ENCODE data around the gene CCDC39.
"Not testable (repeated sequence)": the region's sequence is repeated elsewhere in the genome, so short reads cannot be mapped to it uniquely, and the experiment has no call there.

CCDC39 gene

GRCh38 chr3:180619723-180620122 is 59.6 kb downstream of the CCDC39 start:
- DNase-seq (ENCODE audit: low spot score): no peak

DNA sequence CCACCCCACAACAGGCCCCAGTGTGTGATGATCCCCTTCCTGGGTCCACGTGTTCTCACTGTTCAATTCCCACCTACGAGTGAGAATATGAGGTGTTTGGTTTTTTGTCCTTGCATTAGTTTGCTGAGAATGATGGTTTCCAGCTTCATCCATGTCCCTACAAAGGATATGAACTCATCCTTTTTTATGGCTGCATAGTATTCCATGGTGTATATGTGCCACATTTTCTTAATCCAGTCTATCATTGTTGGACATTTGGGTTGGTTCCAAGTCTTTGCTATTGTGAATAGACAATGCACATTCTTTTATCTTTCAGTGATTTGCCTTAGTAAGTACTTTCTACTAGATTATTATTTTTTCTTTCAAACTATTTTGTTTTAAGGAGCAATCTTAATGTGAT is 60.7 kb downstream of the CCDC39 start:
- not testable (repeated sequence) for DNase-seq (ENCODE audit: low spot score)

GRCh38 chr3:180617049-180617448 is 62.2 kb downstream of the CCDC39 start:
- no peak for DNase-seq (ENCODE audit: low spot score)

- DNase-seq (ENCODE audit: low spot score): no peak
Measured at GRCh38 chr3:180615954-180616353, 63.3 kb downstream of the CCDC39 start.

DNA sequence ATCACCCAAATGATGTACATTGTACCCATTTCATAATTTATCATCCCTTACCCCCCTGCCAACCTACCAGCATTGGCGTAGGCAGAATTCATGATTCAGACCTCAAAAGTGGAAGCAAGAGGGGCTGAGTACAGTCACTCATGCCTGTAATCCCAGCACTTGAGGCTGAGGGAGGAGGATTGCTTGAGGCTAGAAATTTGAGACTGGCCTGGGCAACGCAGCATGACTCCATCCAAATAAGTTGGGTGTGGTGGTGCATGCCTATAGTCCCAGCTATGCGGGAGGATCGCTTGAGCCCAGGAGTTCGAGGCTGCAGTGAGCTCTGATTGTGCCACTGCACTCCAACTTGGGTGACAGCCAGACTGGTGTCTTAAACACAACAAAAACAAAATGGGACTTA is 66.9 kb downstream of the CCDC39 start:
- no peak for DNase-seq (ENCODE audit: low spot score)

- DNase-seq (ENCODE audit: low spot score): no peak
Measured at GRCh38 chr3:180611006-180611405, 68.3 kb downstream of the CCDC39 start.

DNA sequence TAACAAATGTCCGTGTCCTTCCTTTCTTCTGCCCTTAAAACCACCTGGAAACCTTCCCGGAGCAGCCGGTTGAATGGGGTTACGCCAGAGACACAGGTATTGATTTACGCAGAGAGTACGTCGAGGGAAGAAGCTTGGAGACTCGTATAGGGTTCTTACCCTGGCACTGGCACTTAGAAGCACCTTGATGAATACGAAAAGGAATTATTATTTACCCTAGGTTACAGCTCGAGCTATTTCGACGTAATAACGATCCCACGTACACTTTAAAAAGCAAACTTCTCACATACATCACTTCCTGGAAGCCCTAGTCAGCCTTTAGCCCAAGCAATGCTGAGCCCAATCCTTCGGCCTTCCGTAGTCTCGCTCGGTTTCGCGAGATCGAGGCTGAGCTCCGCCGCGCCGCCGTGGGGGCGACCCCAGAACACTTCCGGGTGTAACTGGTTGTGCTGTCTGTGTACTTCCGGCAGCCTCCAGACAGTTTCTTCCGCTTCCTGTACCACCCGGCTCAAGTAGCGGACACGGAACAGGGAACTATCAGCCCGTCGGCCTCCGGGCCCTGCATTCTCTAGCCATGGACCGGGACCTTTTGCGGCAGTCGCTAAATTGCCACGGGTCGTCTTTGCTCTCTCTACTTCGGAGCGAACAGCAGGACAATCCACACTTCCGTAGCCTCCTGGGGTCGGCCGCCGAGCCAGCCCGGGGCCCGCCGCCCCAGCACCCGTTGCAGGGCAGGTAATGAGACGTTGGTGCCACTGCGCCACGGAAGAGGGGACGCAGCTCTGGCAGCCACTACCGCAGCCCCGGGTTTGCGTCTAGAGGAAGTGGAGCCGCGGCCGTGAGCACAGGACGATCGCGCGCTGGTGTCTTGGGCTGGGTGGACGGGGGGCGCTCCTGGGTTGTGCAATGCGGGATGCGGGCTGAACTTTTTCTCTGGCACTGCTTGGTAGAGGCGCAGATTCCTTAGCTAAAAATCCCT is 77.3 kb downstream of the CCDC39 start, which contains the start of gene TTC14:
TSS of gene TTC14 (plus strand) at position 476 of the 979 bp plus-strand sequence. CDS start at position 575, 99 bp downstream.
- DNase-seq (ENCODE audit: low spot score): peak; percentile 91

DNA sequence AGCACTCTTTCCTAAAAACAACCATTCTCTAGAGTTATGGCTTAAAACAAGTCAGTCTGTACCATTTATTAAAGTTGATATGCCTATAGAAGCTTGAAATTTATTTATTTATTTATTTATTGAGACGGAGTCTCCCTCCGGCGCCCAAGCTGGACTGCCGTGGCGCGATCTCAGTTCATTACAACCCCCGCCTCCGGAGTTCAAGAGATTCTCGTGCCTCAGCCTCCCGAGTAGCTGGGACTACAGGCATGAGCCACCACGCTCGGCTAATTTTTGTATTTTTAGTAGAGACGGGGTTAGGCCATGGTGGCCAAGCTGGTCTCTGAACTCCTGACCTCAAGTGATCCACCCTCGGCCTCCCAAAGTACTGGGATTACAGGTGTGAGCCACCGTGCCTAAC is 78.8 kb downstream of the CCDC39 start:
- DNase-seq (ENCODE audit: low spot score): no peak

DNA sequence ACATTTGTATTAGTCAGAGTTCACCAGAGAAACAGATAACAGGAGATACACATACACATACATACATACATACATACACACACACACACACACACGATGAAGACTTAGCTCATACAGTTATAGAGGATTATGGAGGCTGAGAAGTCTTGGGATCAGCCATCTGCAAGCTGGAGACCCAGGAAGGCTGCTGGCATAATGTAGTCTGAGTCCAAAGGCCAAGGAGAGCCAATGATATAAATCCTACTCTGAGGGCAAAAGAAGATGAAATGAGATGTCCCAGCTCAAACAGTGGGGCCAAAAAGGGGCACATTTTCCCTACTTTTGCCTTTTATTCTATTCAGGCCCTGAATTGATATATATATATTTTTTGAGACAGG is 83.7 kb downstream of the CCDC39 start:
- no peak for DNase-seq (ENCODE audit: low spot score)

DNA sequence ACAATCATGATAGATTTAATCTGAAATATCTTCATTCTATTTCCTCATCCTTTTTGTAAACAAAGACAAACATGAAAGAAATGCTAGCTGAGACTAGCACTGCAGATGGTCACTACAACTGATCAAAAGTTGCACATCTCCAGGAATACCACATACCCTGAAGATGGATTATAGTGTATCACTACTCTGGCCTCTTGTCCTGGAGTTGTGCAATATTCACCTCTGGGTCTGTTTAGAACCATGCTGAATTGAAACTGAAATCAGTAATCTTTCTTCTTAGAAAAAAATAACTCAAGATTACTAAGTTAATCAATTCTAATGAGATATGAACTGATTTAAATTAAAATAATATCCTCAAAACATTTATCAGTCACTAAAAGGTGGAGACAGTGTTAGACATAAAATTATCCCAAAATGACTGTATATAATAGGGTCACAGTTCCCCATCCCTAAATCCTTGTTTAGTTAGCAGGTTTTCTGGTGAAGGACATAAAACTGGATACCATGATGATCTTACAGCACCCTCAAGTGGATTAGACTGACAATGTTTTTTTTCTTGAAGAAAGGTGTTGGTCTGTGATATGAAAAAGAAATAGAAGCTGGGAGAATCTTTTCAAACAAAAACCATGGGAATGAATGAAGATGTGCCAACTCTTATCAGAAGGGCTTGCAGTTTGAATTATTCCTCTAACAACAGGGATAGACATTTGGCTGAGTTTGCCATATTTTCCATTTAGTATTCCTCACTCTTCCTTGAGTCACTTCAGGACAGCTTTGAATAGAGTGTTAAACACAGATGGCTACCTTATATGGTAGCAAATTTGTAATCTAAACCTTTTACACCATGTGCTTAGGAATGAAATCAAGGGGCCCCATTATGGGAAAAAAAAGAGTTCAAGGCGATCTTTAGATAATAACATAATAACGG is 84.4 kb downstream of the CCDC39 start:
- DNase-seq (ENCODE audit: low spot score): no peak

DNA sequence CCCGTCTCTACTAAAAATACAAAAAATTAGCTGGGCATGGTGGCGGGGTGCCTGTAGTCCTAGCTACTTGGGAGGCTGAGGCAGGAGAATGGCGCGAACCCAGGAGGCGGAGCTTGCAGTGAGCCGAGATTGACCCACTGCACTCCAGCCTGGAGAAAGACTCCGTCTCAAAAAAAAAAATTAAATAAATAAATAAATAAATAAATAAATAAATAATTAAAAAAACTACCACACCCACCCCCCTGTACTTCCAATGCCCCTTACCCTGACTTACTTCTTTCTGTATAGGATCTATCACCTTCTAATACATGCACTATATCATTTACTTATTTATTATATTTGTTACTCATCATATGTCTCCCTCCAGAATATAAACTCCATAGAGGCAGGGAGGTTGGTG is 85.7 kb downstream of the CCDC39 start:
- DNase-seq (ENCODE audit: low spot score): not testable (repeated sequence)

GRCh38 chr3:180590396-180590795 is 88.9 kb downstream of the CCDC39 start:
- no peak for DNase-seq (ENCODE audit: low spot score)

DNA sequence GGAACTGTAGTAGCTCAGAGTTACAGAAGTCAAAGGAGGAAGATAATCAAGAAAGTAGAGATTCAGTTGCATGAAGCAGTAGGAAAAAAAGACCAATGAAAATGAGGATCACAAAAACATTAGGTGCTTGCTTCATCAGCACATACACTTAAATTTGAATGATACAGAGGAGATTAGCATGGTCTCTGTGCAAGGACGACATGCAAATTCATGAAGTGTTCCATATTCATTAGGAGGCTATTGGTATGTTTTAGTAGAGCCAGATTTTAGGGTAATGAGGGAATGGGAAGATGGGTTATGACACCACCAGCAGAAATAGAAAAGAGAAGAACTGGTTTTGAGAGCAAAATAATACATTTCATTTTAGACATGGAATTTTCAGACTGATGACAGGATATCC is 98.4 kb downstream of the CCDC39 start:
- DNase-seq (ENCODE audit: low spot score): no peak

- DNase-seq (ENCODE audit: low spot score): no peak
Measured at GRCh38 chr3:180575571-180575970, 103.7 kb downstream of the CCDC39 start.

DNA sequence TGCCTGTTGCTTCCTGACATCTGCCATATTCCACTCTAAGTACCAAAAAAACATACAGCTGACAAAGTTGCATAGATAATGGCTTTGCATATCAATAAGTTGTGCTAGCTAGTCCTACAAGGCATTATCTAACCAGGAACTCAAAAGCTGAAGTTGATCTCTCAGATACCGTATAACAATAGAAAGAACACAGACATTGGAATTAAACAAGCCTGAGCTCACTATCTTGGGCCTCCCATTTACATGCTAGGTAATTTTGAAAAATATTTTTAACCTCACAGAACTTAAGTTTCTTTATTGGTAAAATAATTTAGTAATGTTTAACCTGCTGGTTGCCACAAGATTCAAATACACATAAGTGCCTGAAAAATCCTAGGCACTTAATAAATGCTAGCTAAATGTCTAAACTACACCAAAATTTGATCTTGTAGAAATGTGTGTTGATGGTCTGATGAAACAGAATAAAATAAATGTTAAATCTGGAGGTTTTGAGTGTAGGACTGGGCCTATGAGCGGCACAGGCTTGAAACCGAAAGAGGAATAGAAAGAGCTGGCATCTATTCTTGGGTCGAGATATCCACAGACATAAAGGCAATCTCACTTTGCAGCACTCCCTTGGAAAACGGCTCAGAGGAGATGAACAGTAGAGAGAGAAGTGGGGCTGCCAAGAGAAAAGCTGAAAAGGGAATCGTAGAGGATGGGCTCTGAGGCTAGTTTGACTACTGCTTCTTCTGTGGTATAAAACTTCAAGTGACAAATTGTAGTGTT is 107.3 kb downstream of the CCDC39 start:
- no peak for DNase-seq (ENCODE audit: low spot score)

DNA sequence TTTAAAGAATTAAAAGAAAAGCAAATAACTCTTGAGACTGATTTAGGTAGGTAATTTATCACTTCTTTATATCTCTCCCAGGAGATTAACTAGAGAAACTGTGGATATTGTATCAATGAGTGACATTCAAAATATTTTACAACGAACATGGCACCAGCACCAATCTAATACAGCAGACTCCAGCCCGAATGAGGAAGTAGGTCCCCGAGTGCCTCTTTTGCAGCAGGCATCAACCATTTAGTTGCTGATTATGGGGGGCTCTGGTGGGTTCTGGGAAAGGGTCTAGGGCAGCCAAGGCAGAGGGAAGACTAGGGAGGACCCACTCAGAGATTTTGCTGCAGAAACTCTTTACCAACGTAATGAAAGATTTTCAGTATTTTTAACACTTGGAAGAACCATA is 109.1 kb downstream of the CCDC39 start:
- DNase-seq (ENCODE audit: low spot score): no peak

DNA sequence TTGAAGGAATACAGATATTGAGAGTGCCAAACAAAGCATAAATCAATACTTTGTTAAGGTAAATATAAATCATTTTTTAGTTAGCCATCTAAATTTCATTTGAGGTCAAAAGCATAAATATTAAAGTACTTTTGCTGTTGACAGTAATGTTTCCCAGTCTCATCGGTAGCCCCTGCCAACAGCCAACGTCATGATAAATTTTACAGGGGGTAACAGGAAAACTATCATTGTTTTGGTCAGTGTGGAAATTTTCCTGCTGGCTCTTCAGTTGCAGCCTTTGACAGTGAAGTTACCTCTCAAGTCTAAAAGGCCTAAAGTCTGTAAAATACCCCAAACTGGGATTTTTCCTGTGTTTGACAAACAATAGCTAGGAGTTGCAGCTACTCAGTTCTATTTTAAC is 114.6 kb downstream of the CCDC39 start:
- DNase-seq (ENCODE audit: low spot score): no peak
